HepG2 (cell line): ENCODE data around the gene KRT27. TPM values are rescaled to one million over a fixed set of nuclear protein-coding genes. Genes with fewer than 3 reads are reported as not detected.

Experiments used
- ATAC-seq: fragments of 200-7000 bp; cut with Tn5 transposase; 3 replicates; pipeline ENCODE4 v1.9.1; 2020; ENCODE audit warnings: mild to moderate bottlenecking, moderate library complexity
- BruUV-seq: library from RNA; stranded (reverse); fragments of 400-500 nt; replicated peaks from 2 replicates; lab custom pipeline; 2021; lab: Mats Ljungman, UMichigan
- CTCF ChIA-PET: fragments of 300-600 bp; formaldehyde crosslinking; extraction: SDS; loops from one replicate; lab custom pipeline; 2021; ENCODE audit warnings: low total read pairs, inconsistent platforms, low intra/inter-chr PET ratio; lab: Yijun Ruan, JAX
- POLR2A ChIA-PET: fragments of 350-600 bp; sonication (Branson Sonifier 250); formaldehyde crosslinking; loops from one replicate; lab custom pipeline; 2020; ENCODE audit warnings: antibody characterized with exemption, inconsistent platforms; lab: Yijun Ruan, JAX
- DNase-seq: peaks from one replicate; pipeline ENCODE4 v3.0.0-alpha.2; 2015; ENCODE audit warnings: low spot score
- FAIRE-seq: peaks from 3 replicates; lab custom pipeline; 2011; peaks lifted over from hg19 to GRCh38; lab: Jason Lieb, UNC
- H2AFZ ChIP-seq: one replicate; pipeline ENCODE4 v1.6.1; 2011; ENCODE audit warnings: low read length, inconsistent platforms
- H3K27ac ChIP-seq: fragments of 300-600 bp; 3 replicates; pipeline ENCODE4 v1.8.0; 2011; ENCODE audit warnings: mixed run types, mild to moderate bottlenecking, mixed read lengths, low read length, inconsistent platforms; ENCODE audit not compliant: insufficient read depth; ENCODE audit errors: extremely low read length
- H3K27me3 ChIP-seq, 2 experiments: fragments of 200-600 bp in 1 of 2; 2 replicates in 1 of 2; 3 replicates in 1 of 2; pipeline versions ENCODE4 v1.6.0 to v1.8.0; 2011; ENCODE audit warnings: low read length in 2 of 2, mild to moderate bottlenecking in 2 of 2, moderate library complexity in 2 of 2, inconsistent platforms in 1 of 2; ENCODE audit not compliant: insufficient read depth in 2 of 2, control insufficient read depth in 1 of 2
- H3K36me3 ChIP-seq, 2 experiments: fragments of 200-600 bp in 1 of 2; replicated peaks in 1 of 2; 2 replicates in 1 of 2; 3 replicates in 1 of 2; pipeline versions ENCODE4 v1.5.1 to v1.8.0; 2011; ENCODE audit warnings: low read length in 2 of 2, inconsistent platforms in 1 of 2; ENCODE audit not compliant: insufficient read depth in 2 of 2, control insufficient read depth in 1 of 2
- H3K4me1 ChIP-seq: 2 replicates; pipeline ENCODE4 v1.5.1; 2012; ENCODE audit warnings: low read length, inconsistent platforms; ENCODE audit not compliant: insufficient read depth
- H3K4me2 ChIP-seq: 2 replicates; pipeline ENCODE4 v1.6.0; 2011; ENCODE audit warnings: low read depth, low read length, inconsistent platforms
- H3K4me3 ChIP-seq, 3 experiments: fragments of 200-600 bp in 1 of 3; sonication (generic), shearing (Covaris generic) in 1 of 3; replicated peaks in 1 of 3; 2 replicates each; pipeline ENCODE4 v1.5.1; 2011 to 2016; ENCODE audit warnings: low read length in 3 of 3, inconsistent platforms in 2 of 3, low read depth in 2 of 3, mild to moderate bottlenecking in 2 of 3, control low read depth in 1 of 3, mixed read lengths in 1 of 3; ENCODE audit not compliant: insufficient read depth in 1 of 3
- H3K79me2 ChIP-seq: one replicate; pipeline ENCODE4 v1.6.1; 2011; ENCODE audit warnings: low read length, inconsistent platforms; ENCODE audit not compliant: insufficient read depth
- H3K9ac ChIP-seq: 2 replicates; pipeline ENCODE4 v1.6.0; 2011; ENCODE audit warnings: mild to moderate bottlenecking, low read depth, low read length, inconsistent platforms; ENCODE audit not compliant: insufficient read depth
- H3K9me3 ChIP-seq: 2 replicates; pipeline ENCODE4 v1.5.1; 2012; ENCODE audit warnings: mild to moderate bottlenecking, low read length
- H4K20me1 ChIP-seq: 2 replicates; pipeline ENCODE4 v1.6.0; 2011; ENCODE audit warnings: inconsistent platforms, mild to moderate bottlenecking, low read length, moderate library complexity; ENCODE audit not compliant: insufficient read depth
- CBX1 ChIP-seq: IDR thresholded peaks from one replicate; pipeline ENCODE4 v1.6.1; 2016; ENCODE audit warnings: antibody characterized with exemption, low read depth
- ERF ChIP-seq: IDR thresholded peaks from 2 replicates; pipeline ENCODE4 v1.6.1; 2018; ENCODE audit warnings: missing biosample characterization, missing genetic modification reagents
- FOXO1 ChIP-seq: sonication (generic); formaldehyde crosslinking; IDR thresholded peaks from 2 replicates; pipeline ENCODE4 v1.4.0; 2020; ENCODE audit warnings: missing genetic modification reagents
- FOXO4 ChIP-seq: sonication (generic); formaldehyde crosslinking; conservative IDR thresholded peaks from 2 replicates; pipeline ENCODE4 v1.8.1; 2023; ENCODE audit warnings: missing genetic modification reagents
- ISX ChIP-seq: sonication (generic); formaldehyde crosslinking; conservative IDR thresholded peaks from 2 replicates; pipeline ENCODE4 v1.5.0; 2020; ENCODE audit warnings: missing genetic modification reagents
- MAFF ChIP-seq: IDR thresholded peaks from 2 replicates; pipeline ENCODE4 v1.6.1; 2011; ENCODE audit warnings: low read depth, low read length, improper control_type of control experiment
- MAFG ChIP-seq: sonication (generic); formaldehyde crosslinking; IDR thresholded peaks from 2 replicates; pipeline ENCODE4 v1.5.1; 2020; ENCODE audit warnings: mild to moderate bottlenecking, missing genetic modification reagents
- MAFK ChIP-seq, 2 experiments: IDR thresholded peaks in 1 of 2; conservative IDR thresholded peaks in 1 of 2; 2 replicates each; pipeline ENCODE4 v1.6.1; 2011; ENCODE audit warnings: improper control_type of control experiment in 2 of 2, low read length in 2 of 2
- POLR2A ChIP-seq, 2 experiments: IDR thresholded peaks; 2 replicates each; pipeline ENCODE4 v1.6.1; 2011; ENCODE audit warnings: low read depth in 2 of 2, low read length in 2 of 2, mild to moderate bottlenecking in 1 of 2, moderate library complexity in 1 of 2; ENCODE audit not compliant: insufficient read depth in 1 of 2
- PREB ChIP-seq: sonication (generic); formaldehyde crosslinking; IDR thresholded peaks from 2 replicates; pipeline ENCODE4 v1.4.0; 2020; ENCODE audit warnings: missing genetic modification reagents
- TEAD2 ChIP-seq: sonication (generic); formaldehyde crosslinking; IDR thresholded peaks from 2 replicates; pipeline ENCODE4 v1.9.0; 2021; ENCODE audit warnings: missing genetic modification reagents
- ZNF12 ChIP-seq: sonication (generic); formaldehyde crosslinking; IDR thresholded peaks from 2 replicates; pipeline ENCODE4 v1.5.0; 2020; ENCODE audit warnings: missing genetic modification reagents
- ZNF205 ChIP-seq: IDR thresholded peaks from 2 replicates; pipeline ENCODE4 v1.6.1; 2018; ENCODE audit warnings: missing biosample characterization, missing genetic modification reagents
- ZSCAN22 ChIP-seq: sonication (generic); formaldehyde crosslinking; IDR thresholded peaks from 2 replicates; pipeline ENCODE4 v1.4.0; 2020; ENCODE audit warnings: mild to moderate bottlenecking, missing genetic modification reagents
- WGBS: methylation state at CpG from one replicate; pipeline ENCODE4 v1.1.6; 2017; ENCODE audit warnings: low lambda C conversion rate; 5-methylcytosine and 5-hydroxymethylcytosine counted together
- in situ Hi-C: cut with HindIII; loops from 2 replicates; pipeline ENCODE4 v1.10.0; 2017; ENCODE audit warnings: low pct_unique_long_range_greater_than_20kb; ENCODE audit not compliant: extremely low pct_ligation_motif_present
- intact Hi-C: fragments of 100-400 bp; cut with micrococcal nuclease; formaldehyde crosslinking; loops from one replicate; pipeline ENCODE4 v1.10.0; 2022; ENCODE audit not compliant: unreplicated experiment
- polyA plus RNA-seq, 8 experiments: library from polyadenylated mRNA; depleted of rRNA in 3 of 8; stranded (reverse) in 7 of 8; unstranded in 1 of 8; fragments of >200 nt; fragmentation: Illumina TruSeq in 4 of 8; extraction: Trizol in 4 of 8; gene quantifications; 2 replicates each; pipeline versions ENCODE4 v1.2.1 to v1.2.3, GENCODE V29; 2011 to 2016; ENCODE audit warnings: low read depth in 4 of 8, missing spikeins in 1 of 8, mixed read lengths in 1 of 8; ENCODE audit not compliant: insufficient read depth in 1 of 8
- total RNA-seq, 5 experiments: library from RNA; depleted of rRNA; stranded (reverse); fragments of >200 nt; fragmentation: Illumina TruSeq; extraction: Trizol; gene quantifications; 2 replicates each; pipeline ENCODE4 v1.2.3, GENCODE V29; 2016; ENCODE audit warnings: low read depth in 1 of 5

Gene KRT27
- total and polyA plus RNA-seq, 2 of the 13 experiments (the other 11 are each of a cell fraction or from before 2014, with no cell fraction given), result not detected

- H3K36me3 ChIP-seq, result peaks cover 4 to 7% of the 10 kb centered on the region in 2 experiments; a peak in 3 of 5 replicates
- BruUV-seq, result no TSS peak
- TF ChIP-seq FOXO1 (no peak), MAFG (CRISPR knock-in tag) (no peak), MAFF (peak; percentile 32; the same call in 1 of the 2 replicates), MAFK (conservative IDR thresholded peaks at IDR 0.05 in 1 of 2, IDR thresholded peaks at IDR 0.05 in 1 of 2; ENCODE audit: low read length in 2 of 2) (peak; percentile 21 to 53; a peak in 2 of 4 replicates), ERF (no peak), ISX (CRISPR knock-in tag) (no peak)
- TF ChIP-seq, all 625 proteins: peak for 2
- Histone ChIP-seq H3K27me3 (no peaks in the 10 kb centered on the region; a peak in 2 of 5 replicates), H3K4me1 (peaks cover 13% of the 10 kb centered on the region), H2AFZ (no peak overlapping the region), H3K4me2 (no peak overlapping the region), H4K20me1 (no peaks in the 10 kb centered on the region), H3K79me2 (no peaks in the 10 kb centered on the region), H3K9me3 (no peaks in the 10 kb centered on the region), H3K27ac (no peak overlapping the region), H3K9ac (no peak overlapping the region), H3K4me3 (no peak overlapping the region)
- ATAC-seq (no peak), FAIRE-seq (no peak), DNase-seq (no peak)
- WGBS, result 42% methylated on average over 3 of the region's 3 CpGs
- intact Hi-C loops, result no loop called here
- ChIA-PET POLR2A (no interaction called here), CTCF (no interaction called here)
- in situ Hi-C loops, result no loop called here
Observed at GRCh38 chr17:40812639-40813038, 30.3 kb upstream of the KRT27 start.

- Histone ChIP-seq H3K4me3 (no peak overlapping the region), H3K4me2 (no peak overlapping the region), H3K9ac (no peak overlapping the region), H3K9me3 (no peaks in the 10 kb centered on the region), H3K27ac (no peak overlapping the region), H3K36me3 (no peaks in the 10 kb centered on the region), H3K27me3 (peaks cover 0 to 8% of the 10 kb centered on the region in 2 experiments; a peak in 3 of 5 replicates), H3K4me1 (no peaks in the 10 kb centered on the region; the same call in 1 of the 2 replicates), H4K20me1 (no peaks in the 10 kb centered on the region), H2AFZ (no peak overlapping the region), H3K79me2 (no peaks in the 10 kb centered on the region)
- DNase-seq (peak; percentile 43), ATAC-seq (no peak), FAIRE-seq (no peak)
- no peak for TF ChIP-seq ZNF12 (CRISPR knock-in tag)
- TF ChIP-seq TEAD2 (CRISPR knock-in tag), result no peak
- TF ChIP-seq CBX1, result no peak
- TF ChIP-seq PREB (CRISPR knock-in tag), result no peak
- TF ChIP-seq ZSCAN22 (CRISPR knock-in tag), result no peak
- TF ChIP-seq ZNF205, result no peak
- no peak for TF ChIP-seq FOXO4
- TF ChIP-seq POLR2A (IDR thresholded peaks at IDR 0.05; ENCODE audit: insufficient read depth in 1 of 2, low read depth in 2 of 2, low read length in 2 of 2), result no peak
- WGBS, result 21% methylated on average over 6 of the region's 6 CpGs
- CTCF ChIA-PET, result no interaction called here
- intact Hi-C loops, result no loop called here
- in situ Hi-C loops, result no loop called here
- POLR2A ChIA-PET, result no interaction called here
- BruUV-seq, result no TSS peak
Observed at GRCh38 chr17:40810494-40810893, 28.1 kb upstream of the KRT27 start.
